OCI-LY3 (cell line): ENCODE measurements around the gene RPL12.

Experiments used
- H2AFZ ChIP-seq: fragments of 200-600, 300-600 bp; shearing (Covaris generic); 2 replicates; pipeline ENCODE4 v1.6.0; 2014; ENCODE audit warnings: antibody characterized with exemption, low read depth, low read length
- H3K27ac ChIP-seq: fragments of 200-600, 300-600 bp; sonication (generic); 2 replicates; pipeline ENCODE4 v1.5.1; 2014; ENCODE audit warnings: mild to moderate bottlenecking, low read length, moderate library complexity, mixed read lengths
- H3K27me3 ChIP-seq: fragments of 200-600, 300-600 bp; sonication (generic); 2 replicates; pipeline ENCODE4 v1.6.1; 2014; ENCODE audit warnings: low read depth, low read length, mixed read lengths
- H3K36me3 ChIP-seq: fragments of 200-600, 300-600 bp; sonication (generic); replicated peaks from 2 replicates; pipeline ENCODE3; 2014; ENCODE audit warnings: low read depth, low read length, mixed read lengths
- H3K4me1 ChIP-seq: fragments of 300-600, 200-600 bp; sonication (generic); 2 replicates; pipeline ENCODE4 v1.6.1; 2014; ENCODE audit warnings: low read length, mixed read lengths
- H3K4me2 ChIP-seq: fragments of 200-600, 300-600 bp; sonication (generic); 2 replicates; pipeline ENCODE4 v1.6.1; 2014; ENCODE audit warnings: low read length, mixed read lengths
- H3K4me3 ChIP-seq: fragments of 300-600, 200-600 bp; sonication (generic); 2 replicates; pipeline ENCODE4 v1.5.1; 2014; ENCODE audit warnings: antibody characterized with exemption, mild to moderate bottlenecking, low read length, moderate library complexity
- H3K79me2 ChIP-seq: fragments of 300-600, 200-600 bp; shearing (Covaris generic); 2 replicates; pipeline ENCODE4 v1.6.1; 2014; ENCODE audit warnings: mild to moderate bottlenecking, low read length, mixed read lengths
- H3K9ac ChIP-seq: fragments of 300-600, 200-600 bp; shearing (Covaris generic); 2 replicates; pipeline ENCODE4 v1.6.0; 2014; ENCODE audit warnings: mild to moderate bottlenecking, low read length, moderate library complexity
- H3K9me3 ChIP-seq: fragments of 200-600, 300-600 bp; shearing (Covaris generic); 2 replicates; pipeline ENCODE4 v1.6.1; 2014; ENCODE audit warnings: low read length, mixed read lengths; ENCODE audit not compliant: insufficient read depth
- H4K20me1 ChIP-seq: fragments of 200-600, 300-600 bp; sonication (generic); 2 replicates; pipeline ENCODE4 v1.6.1; 2016; ENCODE audit warnings: low read length, mixed read lengths; ENCODE audit not compliant: insufficient read depth
- EZH2phosphoT487 ChIP-seq: fragments of 200-600 bp; shearing (Covaris generic); IDR thresholded peaks from 2 replicates; pipeline ENCODE4 v1.6.1; 2018; ENCODE audit warnings: antibody characterized with exemption, mixed run types, low read depth
- TF ChIP-seq, protein P1 (sequence below): fragments of 200-600, 300-600 bp; sonication (generic); IDR thresholded peaks from 2 replicates; pipeline ENCODE4 v1.5.1; 2014; ENCODE audit warnings: antibody characterized with exemption, low read length, low read depth

Gene RPL12

DNA sequence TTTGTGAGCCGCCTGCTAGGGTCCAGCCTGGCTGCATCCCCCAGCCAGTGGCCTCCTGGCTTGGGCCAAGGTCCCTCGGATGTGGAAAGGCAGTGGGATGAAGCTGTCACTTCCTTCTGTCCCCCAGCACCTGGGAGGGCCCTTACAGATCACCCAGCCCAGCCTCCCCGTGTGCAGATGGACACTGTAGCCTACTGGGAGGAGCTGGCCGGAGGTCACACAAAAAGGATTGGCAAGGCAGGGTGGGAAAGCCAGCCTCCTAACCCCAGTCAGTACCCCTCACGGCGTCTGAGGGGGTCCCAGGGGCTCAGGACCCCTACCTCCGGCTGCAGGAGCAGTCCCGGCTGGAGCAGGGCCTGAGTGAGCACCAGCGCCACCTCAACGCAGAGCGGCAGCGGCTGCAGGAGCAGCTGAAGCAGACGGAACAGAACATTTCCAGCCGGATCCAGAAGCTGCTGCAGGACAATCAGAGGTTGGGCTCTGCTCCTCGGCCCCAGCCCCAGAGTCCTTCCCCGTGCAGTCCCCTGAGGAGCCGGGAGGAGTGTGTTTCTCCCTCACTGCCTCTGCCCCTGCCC is 28.4 kb upstream of the RPL12 start:
- Histone ChIP-seq H3K9ac (no peak overlapping the region), H3K4me3 (no peak overlapping the region), H4K20me1 (no peaks in the 10 kb centered on the region), H3K27ac (no peak overlapping the region), H2AFZ (no peak overlapping the region), H3K4me2 (no peak overlapping the region), H3K27me3 (no peaks in the 10 kb centered on the region), H3K36me3 (peaks cover 7% of the 10 kb centered on the region), H3K9me3 (no peaks in the 10 kb centered on the region), H3K79me2 (no peaks in the 10 kb centered on the region), H3K4me1 (no peaks in the 10 kb centered on the region)
- no peak for TF ChIP-seq EZH2phosphoT487
- TF ChIP-seq, protein P1, sequence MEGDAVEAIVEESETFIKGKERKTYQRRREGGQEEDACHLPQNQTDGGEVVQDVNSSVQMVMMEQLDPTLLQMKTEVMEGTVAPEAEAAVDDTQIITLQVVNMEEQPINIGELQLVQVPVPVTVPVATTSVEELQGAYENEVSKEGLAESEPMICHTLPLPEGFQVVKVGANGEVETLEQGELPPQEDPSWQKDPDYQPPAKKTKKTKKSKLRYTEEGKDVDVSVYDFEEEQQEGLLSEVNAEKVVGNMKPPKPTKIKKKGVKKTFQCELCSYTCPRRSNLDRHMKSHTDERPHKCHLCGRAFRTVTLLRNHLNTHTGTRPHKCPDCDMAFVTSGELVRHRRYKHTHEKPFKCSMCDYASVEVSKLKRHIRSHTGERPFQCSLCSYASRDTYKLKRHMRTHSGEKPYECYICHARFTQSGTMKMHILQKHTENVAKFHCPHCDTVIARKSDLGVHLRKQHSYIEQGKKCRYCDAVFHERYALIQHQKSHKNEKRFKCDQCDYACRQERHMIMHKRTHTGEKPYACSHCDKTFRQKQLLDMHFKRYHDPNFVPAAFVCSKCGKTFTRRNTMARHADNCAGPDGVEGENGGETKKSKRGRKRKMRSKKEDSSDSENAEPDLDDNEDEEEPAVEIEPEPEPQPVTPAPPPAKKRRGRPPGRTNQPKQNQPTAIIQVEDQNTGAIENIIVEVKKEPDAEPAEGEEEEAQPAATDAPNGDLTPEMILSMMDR = no peak

DNA sequence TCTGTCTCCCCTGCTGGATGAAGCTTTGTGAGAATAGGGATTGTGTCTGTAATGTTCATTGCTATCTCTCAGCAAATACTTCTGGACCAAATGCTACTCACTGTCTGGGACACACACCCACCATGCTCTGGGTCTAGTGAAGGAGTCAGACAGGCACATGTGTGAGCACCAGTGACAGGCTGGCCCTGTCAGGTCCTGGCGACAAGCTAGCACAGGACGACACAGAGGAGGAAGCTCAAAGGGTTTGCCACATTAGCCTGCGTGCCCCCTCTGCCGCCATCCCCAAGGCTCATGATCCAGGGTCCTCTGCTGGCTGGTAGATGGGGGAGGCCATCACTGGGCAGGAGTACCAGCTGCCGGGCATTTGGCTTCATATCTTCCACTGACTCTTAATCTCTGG is 23.4 kb upstream of the RPL12 start:
- no peak overlapping the region for H3K4me3 ChIP-seq
- no peak overlapping the region for H3K27ac ChIP-seq
- no peak overlapping the region for H2AFZ ChIP-seq
- H3K9me3 ChIP-seq = no peaks in the 10 kb centered on the region
- H3K27me3 ChIP-seq = no peaks in the 10 kb centered on the region
- H3K4me2 ChIP-seq = no peak overlapping the region
- no peaks in the 10 kb centered on the region for H4K20me1 ChIP-seq
- no peak for TF ChIP-seq EZH2phosphoT487
- TF ChIP-seq, protein P1 = no peak
- H3K36me3 ChIP-seq = peaks cover 10% of the 10 kb centered on the region
- no peak overlapping the region for H3K9ac ChIP-seq
- no peaks in the 10 kb centered on the region for H3K4me1 ChIP-seq
- no peaks in the 10 kb centered on the region for H3K79me2 ChIP-seq

DNA sequence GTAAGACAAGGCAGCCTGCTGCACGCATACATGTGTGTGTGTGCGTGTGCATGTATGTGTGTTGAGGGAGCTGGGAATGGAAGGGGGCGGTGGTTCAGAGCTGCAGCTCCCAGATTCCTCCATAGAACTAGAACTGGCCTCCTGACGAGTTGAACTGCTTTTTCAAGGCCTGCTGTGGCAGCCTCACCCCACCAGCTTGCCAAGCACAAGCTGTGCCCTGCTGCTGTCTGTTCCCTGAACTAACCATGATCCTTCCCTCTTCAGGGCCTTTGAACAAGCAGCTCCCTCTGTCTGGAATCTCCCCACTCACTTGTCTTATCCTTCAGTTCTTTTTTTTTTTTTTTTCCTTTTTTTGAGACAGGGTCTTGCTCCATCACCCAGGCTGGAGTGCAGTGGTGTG is 22.7 kb upstream of the RPL12 start:
- no peak overlapping the region for H3K27ac ChIP-seq
- H3K9me3 ChIP-seq = no peaks in the 10 kb centered on the region
- H4K20me1 ChIP-seq = no peaks in the 10 kb centered on the region
- H3K9ac ChIP-seq = no peak overlapping the region
- no peak overlapping the region for H3K4me3 ChIP-seq
- H3K79me2 ChIP-seq = no peaks in the 10 kb centered on the region
- H3K4me1 ChIP-seq = no peaks in the 10 kb centered on the region
- H3K27me3 ChIP-seq = no peaks in the 10 kb centered on the region
- H3K36me3 ChIP-seq = peaks cover 10% of the 10 kb centered on the region
- TF ChIP-seq, protein P1 = no peak
- TF ChIP-seq EZH2phosphoT487 = no peak
- no peak overlapping the region for H2AFZ ChIP-seq
- H3K4me2 ChIP-seq = no peak overlapping the region

DNA sequence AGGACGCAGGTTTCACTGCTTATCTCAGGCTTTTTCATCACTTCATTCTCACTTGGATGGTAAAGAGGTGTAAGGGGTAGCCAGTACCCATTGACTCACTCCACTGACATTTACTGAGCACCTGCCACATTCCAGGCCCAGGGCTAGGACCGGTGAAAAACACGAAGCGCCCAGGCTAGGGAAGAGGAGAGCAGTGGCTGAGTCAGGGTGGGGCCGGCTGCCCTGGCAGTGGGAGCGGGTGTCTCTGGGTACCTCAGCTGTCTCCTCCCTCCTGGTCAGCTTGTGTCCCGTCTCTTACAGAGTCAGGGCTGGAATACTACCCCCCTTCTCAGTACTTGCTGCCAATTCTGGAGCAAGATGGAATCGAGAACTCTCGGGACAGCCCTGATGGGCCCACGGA is 22.3 kb upstream of the RPL12 start:
- Histone ChIP-seq H2AFZ (no peak overlapping the region), H3K4me1 (no peaks in the 10 kb centered on the region), H3K36me3 (peaks cover 10% of the 10 kb centered on the region), H3K27ac (no peak overlapping the region), H3K79me2 (no peaks in the 10 kb centered on the region), H3K27me3 (no peaks in the 10 kb centered on the region), H4K20me1 (no peaks in the 10 kb centered on the region), H3K9ac (no peak overlapping the region), H3K4me2 (no peak overlapping the region), H3K9me3 (no peaks in the 10 kb centered on the region), H3K4me3 (no peak overlapping the region)
- TF ChIP-seq, protein P1 = no peak
- no peak for TF ChIP-seq EZH2phosphoT487
